ENCODE data around the gene DPH1.

- no peak for TF ChIP-seq CTCF (conservative IDR thresholded peaks at IDR 0.05)
- TF ChIP-seq ZFX (IDR thresholded peaks at IDR 0.05): no peak
Observed at GRCh38 chr17:2081564-2081963, 51.6 kb downstream of the DPH1 start.

All from C4-2B (cell line).